SK-N-MC (cell line): ENCODE measurements around the gene HEATR5A.

ENCODE experiments used
- EZH2 ChIP-seq: fragments of 200-600 bp; sonication (generic); IDR thresholded peaks from one replicate; pipeline ENCODE4 v1.6.1; 2017; ENCODE audit warnings: antibody characterized with exemption
- POLR2AphosphoS5 ChIP-seq: IDR thresholded peaks from 2 replicates; pipeline ENCODE4 v1.6.1; 2012; ENCODE audit warnings: mild to moderate bottlenecking, low read depth, low read length, borderline replicate concordance

GRCh38 chr14:31442284-31442683 lies 21.9 kb upstream of the HEATR5A start:
- TF ChIP-seq EZH2 (no peak), POLR2AphosphoS5 (no peak)
